Right lobe of liver (tissue), 4 donors: ENCODE measurements around the gene ARL4D.

Source experiments
- POLR2A ChIP-seq: fragments of 450-650 bp; IDR thresholded peaks from one replicate; pipeline ENCODE4 v1.6.1; 2017; ENCODE audit warnings: antibody characterized with exemption, mild to moderate bottlenecking
- TF ChIP-seq, protein P1 (sequence below), 4 donors: fragments of 200-600 bp in 3 of 4; fragments of 450-650 bp in 1 of 4; IDR thresholded peaks; one replicate each; pipeline versions ENCODE4 v1.5.1 to v1.8.0; 2016 to 2022; ENCODE audit warnings: antibody characterized with exemption in 4 of 4, mild to moderate bottlenecking in 2 of 4
- donor health status: DM: no; HTN: no; CAD: no.
- donor health status: DM: no; HTN: no; CAD: no.
- donor health status: DM: no; HTN: yes; CAD: no.

DNA sequence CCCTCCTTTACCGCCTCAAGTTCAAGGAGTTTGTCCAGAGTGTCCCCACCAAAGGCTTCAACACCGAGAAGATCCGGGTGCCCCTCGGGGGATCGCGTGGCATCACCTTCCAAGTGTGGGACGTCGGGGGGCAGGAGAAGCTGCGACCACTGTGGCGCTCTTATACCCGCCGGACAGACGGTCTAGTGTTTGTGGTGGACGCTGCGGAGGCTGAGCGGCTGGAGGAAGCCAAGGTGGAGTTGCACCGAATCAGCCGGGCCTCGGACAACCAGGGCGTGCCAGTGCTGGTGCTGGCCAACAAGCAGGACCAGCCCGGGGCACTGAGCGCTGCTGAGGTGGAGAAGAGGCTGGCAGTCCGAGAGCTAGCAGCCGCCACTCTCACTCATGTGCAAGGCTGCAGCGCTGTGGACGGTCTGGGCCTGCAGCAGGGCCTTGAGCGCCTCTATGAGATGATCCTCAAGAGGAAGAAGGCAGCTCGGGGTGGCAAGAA is 1.1 kb downstream of the ARL4D start:
- TF ChIP-seq, protein P1, sequence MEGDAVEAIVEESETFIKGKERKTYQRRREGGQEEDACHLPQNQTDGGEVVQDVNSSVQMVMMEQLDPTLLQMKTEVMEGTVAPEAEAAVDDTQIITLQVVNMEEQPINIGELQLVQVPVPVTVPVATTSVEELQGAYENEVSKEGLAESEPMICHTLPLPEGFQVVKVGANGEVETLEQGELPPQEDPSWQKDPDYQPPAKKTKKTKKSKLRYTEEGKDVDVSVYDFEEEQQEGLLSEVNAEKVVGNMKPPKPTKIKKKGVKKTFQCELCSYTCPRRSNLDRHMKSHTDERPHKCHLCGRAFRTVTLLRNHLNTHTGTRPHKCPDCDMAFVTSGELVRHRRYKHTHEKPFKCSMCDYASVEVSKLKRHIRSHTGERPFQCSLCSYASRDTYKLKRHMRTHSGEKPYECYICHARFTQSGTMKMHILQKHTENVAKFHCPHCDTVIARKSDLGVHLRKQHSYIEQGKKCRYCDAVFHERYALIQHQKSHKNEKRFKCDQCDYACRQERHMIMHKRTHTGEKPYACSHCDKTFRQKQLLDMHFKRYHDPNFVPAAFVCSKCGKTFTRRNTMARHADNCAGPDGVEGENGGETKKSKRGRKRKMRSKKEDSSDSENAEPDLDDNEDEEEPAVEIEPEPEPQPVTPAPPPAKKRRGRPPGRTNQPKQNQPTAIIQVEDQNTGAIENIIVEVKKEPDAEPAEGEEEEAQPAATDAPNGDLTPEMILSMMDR (IDR thresholded peaks at IDR 0.05) = no peak
- no peak for TF ChIP-seq POLR2A
